Mesodermal cell (in vitro differentiated cells): Measurements from ENCODE around the gene FAM227A.

Experiments used
- H3K27ac ChIP-seq: 2 replicates; pipeline ENCODE4 v1.7.0; 2013; ENCODE audit warnings: mild to moderate bottlenecking, low read depth, low read length, moderate library complexity; ENCODE audit not compliant: severe bottlenecking
- H3K36me3 ChIP-seq: 2 replicates; pipeline ENCODE4 v1.7.1; 2013; ENCODE audit warnings: mild to moderate bottlenecking, low read length, moderate library complexity; ENCODE audit not compliant: control insufficient read depth, insufficient read depth
- H3K4me1 ChIP-seq: one replicate; pipeline ENCODE4 v1.7.1; 2013; ENCODE audit warnings: mild to moderate bottlenecking, low read length; ENCODE audit not compliant: insufficient read depth, control insufficient read depth, poor library complexity, severe bottlenecking
- H3K4me3 ChIP-seq: 2 replicates; pipeline ENCODE4 v1.7.0; 2013; ENCODE audit warnings: low read length, control low read depth, mild to moderate bottlenecking; ENCODE audit not compliant: insufficient read depth, poor library complexity, severe bottlenecking; ENCODE audit errors: extremely low read depth
- H3K9me3 ChIP-seq: 2 replicates; pipeline ENCODE4 v1.7.1; 2013; ENCODE audit warnings: mild to moderate bottlenecking, low read length, moderate library complexity; ENCODE audit not compliant: control insufficient read depth
- WGBS, 2 experiments: methylation state at CpG; one replicate each; pipeline ENCODE4 v1.1.5; 2013; ENCODE audit warnings: missing lambda C conversion rate in 2 of 2; ENCODE audit not compliant: insufficient coverage in 2 of 2; 5-methylcytosine and 5-hydroxymethylcytosine counted together

FAM227A gene

DNA sequence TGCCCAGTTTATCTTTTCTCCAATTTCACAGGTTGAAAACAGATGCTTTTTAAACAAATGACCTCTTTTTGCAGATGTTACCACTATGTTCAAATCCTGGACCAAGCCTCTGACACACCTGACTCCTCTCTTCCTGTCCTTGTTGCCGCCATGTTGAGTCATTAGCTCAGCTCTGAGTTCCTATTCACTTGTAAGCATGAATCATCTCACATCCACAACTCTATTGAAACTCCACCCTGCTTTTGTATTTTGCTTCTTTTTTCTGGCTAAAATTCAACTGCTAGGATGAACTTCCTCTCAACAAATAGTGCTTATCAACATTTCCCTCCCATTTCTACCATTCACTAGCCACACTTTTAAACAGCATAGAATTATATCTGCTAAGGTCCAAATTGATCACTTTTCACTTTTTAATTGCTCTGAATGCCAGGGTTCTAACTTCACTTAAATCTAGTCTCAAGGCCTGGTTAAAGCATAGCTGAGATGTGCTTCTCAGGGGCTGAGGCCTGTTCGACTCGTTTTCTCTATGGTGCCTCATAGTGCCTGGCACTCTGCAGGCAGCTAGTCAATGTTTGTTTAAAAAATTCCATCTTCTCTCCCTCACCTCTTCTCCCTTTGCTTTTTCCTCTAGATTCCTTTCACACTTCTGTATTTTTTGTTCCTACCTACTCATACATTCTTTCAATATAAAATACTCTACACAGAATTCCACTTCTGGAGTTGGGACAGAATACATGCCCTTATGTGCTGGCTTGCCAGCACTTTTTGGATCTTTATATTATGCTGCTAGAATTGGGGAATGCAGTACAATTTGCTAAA lies 40.6 kb upstream of the FAM227A start:
- no peak overlapping the region for H3K4me3 ChIP-seq
- H3K9me3 ChIP-seq, result no peaks in the 10 kb centered on the region
- 68 to 71% methylated on average over 3 of the region's 3 CpGs for WGBS, 2 experiments
- peaks cover 50% of the 10 kb centered on the region for H3K36me3 ChIP-seq
- peak overlapping the region; percentile 80 for H3K27ac ChIP-seq
- peaks cover 23% of the 10 kb centered on the region for H3K4me1 ChIP-seq

DNA sequence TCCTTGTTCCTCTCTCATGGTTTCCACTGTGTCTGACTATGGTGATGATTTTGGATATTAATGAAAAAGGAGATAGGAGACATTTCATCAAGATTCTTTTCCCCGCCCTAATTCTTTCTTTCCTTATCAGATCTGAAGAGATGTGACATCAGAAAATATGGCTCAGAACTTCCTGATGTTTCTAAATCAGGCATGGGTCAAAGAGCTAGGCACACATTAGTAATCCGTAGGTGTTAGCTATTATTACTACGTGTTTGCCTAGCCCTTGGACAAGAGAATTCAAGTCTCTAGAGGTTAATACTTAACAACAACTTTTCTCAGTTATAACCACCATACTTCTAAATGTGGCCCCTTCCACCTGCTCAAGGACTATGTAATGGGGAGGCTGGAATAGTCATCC lies 38.7 kb upstream of the FAM227A start:
- Histone ChIP-seq H3K36me3 (peaks cover 66% of the 10 kb centered on the region), H3K27ac (no peak overlapping the region), H3K4me3 (no peak overlapping the region), H3K9me3 (no peaks in the 10 kb centered on the region), H3K4me1 (peaks cover 23% of the 10 kb centered on the region)
- WGBS, 2 experiments, result 83% methylated on average over 2 of the region's 3 CpGs; no CpG with 5 or more reads in 1 of the 2 experiments

GRCh38 chr22:38694049-38694448 lies 37.9 kb upstream of the FAM227A start:
- no peak overlapping the region for H3K27ac ChIP-seq
- H3K4me1 ChIP-seq, result peaks cover 19% of the 10 kb centered on the region
- no peak overlapping the region for H3K4me3 ChIP-seq
- H3K9me3 ChIP-seq, result no peaks in the 10 kb centered on the region
- WGBS, 2 experiments, result no CpG with 5 or more reads among the region's 2 CpGs
- peaks cover 67% of the 10 kb centered on the region for H3K36me3 ChIP-seq

GRCh38 chr22:38689651-38690050 lies 33.5 kb upstream of the FAM227A start:
- H3K36me3 ChIP-seq, result peaks cover 80% of the 10 kb centered on the region

GRCh38 chr22:38685761-38686160 lies 29.6 kb upstream of the FAM227A start:
- Histone ChIP-seq H3K4me1 (no peaks in the 10 kb centered on the region), H3K27ac (no peak overlapping the region), H3K36me3 (peaks cover 76% of the 10 kb centered on the region)

More at GRCh38 chr22:38689651-38690050, 33.5 kb upstream of the FAM227A start:
- H3K4me1 ChIP-seq, result no peaks in the 10 kb centered on the region
- H3K4me3 ChIP-seq, result no peak overlapping the region
- no peak overlapping the region for H3K27ac ChIP-seq
- no peaks in the 10 kb centered on the region for H3K9me3 ChIP-seq
- WGBS, 2 experiments, result no CpG with 5 or more reads among the region's 1 CpG

DNA sequence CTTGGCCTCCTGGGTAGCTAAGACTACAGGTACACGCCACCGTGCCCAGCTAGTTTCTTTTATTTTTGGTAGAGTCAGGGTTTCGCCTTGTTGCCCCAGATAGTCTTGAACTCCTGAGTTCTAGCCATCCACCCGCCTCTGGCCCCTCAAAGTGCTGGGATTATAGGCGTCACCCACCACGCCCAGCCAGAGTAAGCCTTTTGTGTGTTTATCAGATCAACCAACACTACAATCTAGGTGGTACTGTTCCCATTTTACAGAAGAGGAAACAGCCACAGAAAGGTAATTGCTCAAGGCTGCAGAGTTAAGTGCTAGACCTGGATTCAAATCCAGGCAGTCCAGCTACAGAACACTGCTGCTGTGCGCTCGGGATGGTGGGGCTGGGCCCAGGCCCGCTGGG lies 28.7 kb upstream of the FAM227A start:
- Histone ChIP-seq H3K4me1 (no peaks in the 10 kb centered on the region), H3K36me3 (peaks cover 70% of the 10 kb centered on the region), H3K9me3 (peaks cover 10% of the 10 kb centered on the region), H3K27ac (no peak overlapping the region), H3K4me3 (no peak overlapping the region)
- 93 to 100% methylated on average over 6 to 8 of the region's 9 CpGs for WGBS, 2 experiments

More at GRCh38 chr22:38685761-38686160, 29.6 kb upstream of the FAM227A start:
- H3K4me3 ChIP-seq, result no peak overlapping the region
- WGBS, 2 experiments, result 100% methylated on average over 1 of the region's 1 CpG; no CpG with 5 or more reads in 1 of the 2 experiments
- peaks cover 10% of the 10 kb centered on the region for H3K9me3 ChIP-seq

GRCh38 chr22:38681582-38682335 lies 25.6 kb upstream of the FAM227A start, which contains the start of gene TOMM22:
Gene TOMM22, plus strand, starts transcription at chr22:38681957. Its CDS starts 22 bp downstream, at chr22:38681979.
- H3K9me3 ChIP-seq, result peaks cover 10% of the 10 kb centered on the region
- H3K4me1 ChIP-seq, result no peaks in the 10 kb centered on the region
- H3K27ac ChIP-seq, result peak within 1 kb of the TSS; percentile 46
- H3K36me3 ChIP-seq, result peaks cover 38% of the 10 kb centered on the region
- peak within 1 kb of the TSS; percentile 96 for H3K4me3 ChIP-seq
- WGBS, 2 experiments, result 1% methylated on average over 43 to 49 of the region's 60 CpGs

GRCh38 chr22:38675833-38676232 lies 19.6 kb upstream of the FAM227A start:
- no peaks in the 10 kb centered on the region for H3K4me1 ChIP-seq
- H3K9me3 ChIP-seq, result no peaks in the 10 kb centered on the region
- 88 to 100% methylated on average over 3 of the region's 3 CpGs for WGBS, 2 experiments
- H3K4me3 ChIP-seq, result no peak overlapping the region
- no peak overlapping the region for H3K27ac ChIP-seq
- H3K36me3 ChIP-seq, result peaks cover 22% of the 10 kb centered on the region

GRCh38 chr22:38674888-38675287 lies 18.7 kb upstream of the FAM227A start:
- no peaks in the 10 kb centered on the region for H3K4me1 ChIP-seq
- no peaks in the 10 kb centered on the region for H3K9me3 ChIP-seq
- H3K27ac ChIP-seq, result no peak overlapping the region
- no peak overlapping the region for H3K4me3 ChIP-seq
- peaks cover 25% of the 10 kb centered on the region for H3K36me3 ChIP-seq
- 94 to 98% methylated on average over 5 of the region's 5 CpGs for WGBS, 2 experiments

DNA sequence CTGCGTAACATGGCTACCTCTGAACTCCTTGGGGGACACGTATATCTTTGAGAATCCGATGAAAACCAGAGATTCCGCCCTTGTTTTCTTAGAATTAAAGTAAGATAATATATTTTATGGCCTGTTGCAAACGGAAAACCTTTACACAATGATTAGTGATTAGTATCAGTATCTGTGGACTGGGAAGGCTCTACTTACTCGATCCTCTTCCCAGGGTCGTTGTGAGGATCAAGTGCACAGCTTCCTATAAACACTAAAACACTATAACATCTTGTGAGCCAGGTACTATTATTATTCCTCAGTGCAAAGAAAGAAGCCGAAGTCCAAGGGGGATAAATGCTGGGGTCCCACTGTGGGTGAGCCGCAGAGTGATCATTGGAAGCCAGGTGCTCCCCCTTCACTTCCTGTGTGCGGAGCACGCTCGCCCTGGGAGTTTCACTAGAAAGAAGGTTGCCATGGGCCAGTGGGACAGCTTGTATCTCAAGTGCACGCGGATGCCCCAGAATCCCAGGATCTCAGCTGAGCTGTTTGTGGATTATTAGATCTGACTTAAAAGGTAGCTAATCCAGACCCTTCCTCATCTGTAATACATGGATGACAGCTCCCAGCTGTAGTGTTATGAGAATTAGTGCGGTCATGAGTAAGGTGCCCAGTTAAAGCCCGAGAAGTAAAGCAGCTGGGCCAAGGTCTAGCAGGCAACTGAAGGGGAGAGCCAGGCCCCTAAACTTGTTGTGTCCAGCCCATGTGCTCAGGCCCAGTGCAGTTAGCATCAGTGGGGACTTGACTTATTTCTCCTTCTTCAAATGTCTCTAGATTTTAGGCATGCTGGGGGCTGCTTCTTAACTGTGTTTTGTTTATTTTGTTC lies 1.1 kb upstream of the FAM227A start:
- Histone ChIP-seq H3K4me3 (peak overlapping the region; percentile 87), H3K36me3 (peaks cover 10% of the 10 kb centered on the region), H3K9me3 (no peaks in the 10 kb centered on the region), H3K27ac (no peak overlapping the region), H3K4me1 (no peaks in the 10 kb centered on the region)
- WGBS, 2 experiments, result 22 to 28% methylated on average over 11 to 13 of the region's 16 CpGs
